Thymus (tissue), 11 donors: ENCODE results near the gene NDC80. TPM values are rescaled to one million over a fixed set of nuclear protein-coding genes. Genes with fewer than 3 reads are reported as not detected.

Experiments
- DNase-seq, 9 donors: peaks; one replicate each; pipeline ENCODE4 v3.0.0-alpha.2; 2013; ENCODE audit warnings: low spot score in 9 of 9, low read depth in 6 of 9, missing footprints in 1 of 9
- H3K27ac ChIP-seq, 2 donors: one replicate each; pipeline ENCODE4 v1.5.1; 2013; ENCODE audit warnings: control low read depth in 1 of 2, low read depth in 1 of 2, low read length in 1 of 2, mild to moderate bottlenecking in 1 of 2, moderate library complexity in 1 of 2
- H3K27me3 ChIP-seq, 2 donors: one replicate each; pipeline ENCODE4 v1.5.1; 2013; ENCODE audit warnings: low read length in 1 of 2; ENCODE audit not compliant: control insufficient read depth in 2 of 2, insufficient read depth in 1 of 2
- H3K36me3 ChIP-seq, 2 donors: one replicate each; pipeline ENCODE4 v1.5.1; 2013; ENCODE audit warnings: low read length in 1 of 2, mild to moderate bottlenecking in 1 of 2, moderate library complexity in 1 of 2; ENCODE audit not compliant: control insufficient read depth in 2 of 2, insufficient read depth in 2 of 2
- H3K4me1 ChIP-seq, 2 donors: one replicate each; pipeline ENCODE4 v1.5.1; 2013; ENCODE audit warnings: low read length in 2 of 2; ENCODE audit not compliant: control insufficient read depth in 2 of 2, insufficient read depth in 2 of 2
- H3K4me3 ChIP-seq, 2 donors: one replicate each; pipeline ENCODE4 v1.5.1; 2013; ENCODE audit warnings: low read length in 2 of 2, control low read depth in 1 of 2, mild to moderate bottlenecking in 1 of 2
- H3K9me3 ChIP-seq, 2 donors: one replicate each; pipeline ENCODE4 v1.5.1; 2013; ENCODE audit warnings: low read length in 1 of 2, mild to moderate bottlenecking in 1 of 2; ENCODE audit not compliant: control insufficient read depth in 2 of 2, insufficient read depth in 1 of 2
- WGBS: extraction: QIAGEN DNeasy Blood & Tissue Kit; methylation state at CpG from one replicate; pipeline ENCODE4 v1.1.7; 2013; 5-methylcytosine and 5-hydroxymethylcytosine counted together
- polyA plus RNA-seq: library from polyadenylated mRNA; stranded (reverse); fragments of 200-250 nt; gene quantifications from one replicate; pipeline ENCODE4 v1.2.3, GENCODE V29; 2013
- total RNA-seq: library from RNA; stranded (reverse); fragments of 120-200 nt; gene quantifications from one replicate; pipeline ENCODE4 v1.2.4, GENCODE V29; 2013
- donor health status: healthy.

NDC80 gene
- total and polyA plus RNA-seq, 2 donors, result 9.9 to 43.7 TPM

DNA sequence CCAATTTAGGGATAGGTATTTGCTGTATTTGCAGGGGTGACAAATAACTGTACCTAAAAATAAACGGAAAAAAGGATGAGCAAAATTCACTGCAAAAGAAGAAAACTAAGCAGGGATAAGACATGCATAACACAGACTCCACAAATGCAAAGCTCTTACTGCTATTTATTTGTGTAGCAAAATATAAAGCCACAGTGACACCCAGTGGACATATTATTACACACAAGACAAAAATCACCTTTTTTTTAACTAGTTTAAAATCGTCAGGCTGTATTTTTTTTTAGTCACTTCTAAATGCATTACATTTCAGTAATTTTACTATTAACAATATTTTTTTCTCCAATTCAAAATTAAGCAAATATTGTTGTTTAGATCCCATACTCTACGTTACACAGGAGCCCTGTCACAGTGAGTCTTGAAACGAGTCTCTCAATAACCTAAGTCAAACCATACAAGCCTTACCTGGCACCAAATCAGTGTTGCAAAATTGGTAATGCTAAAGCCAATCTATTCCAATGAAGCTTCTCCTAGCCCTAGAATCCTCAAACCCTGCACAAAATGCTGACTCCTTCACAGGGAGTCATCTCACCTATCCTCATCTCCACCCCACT, 23.8 kb upstream of the NDC80 start:
- Histone ChIP-seq H3K9me3 (no peaks in the 10 kb centered on the region), H3K27ac (no peak overlapping the region), H3K27me3 (no peaks in the 10 kb centered on the region), H3K36me3 (peaks cover 0 to 10% of the 10 kb centered on the region in 2 donors), H3K4me3 (no peak overlapping the region), H3K4me1 (no peaks in the 10 kb centered on the region)
- DNase-seq, result peak in 8 of 9 donors; percentile 21 to 69 (median 32)
- 73% methylated on average over 4 of the region's 4 CpGs for WGBS

DNA sequence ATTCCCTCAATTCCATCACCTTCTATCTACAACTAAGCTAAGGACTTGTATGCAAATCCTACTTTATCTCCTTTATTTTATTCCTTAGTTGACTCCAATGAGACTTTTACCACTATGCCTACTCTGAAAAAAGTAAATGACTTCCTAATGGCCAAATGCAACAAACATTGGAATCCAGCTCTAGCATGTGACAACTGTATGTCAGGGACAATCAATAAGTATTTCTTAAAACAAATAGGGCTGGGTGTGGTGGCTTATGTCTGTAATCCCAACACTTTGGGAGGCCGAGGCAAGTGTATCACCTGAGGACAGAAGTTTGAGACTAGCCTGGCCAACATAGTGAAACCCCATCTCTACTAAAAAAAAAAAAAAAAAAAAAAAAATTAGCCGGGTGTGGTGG, 21.9 kb upstream of the NDC80 start:
- DNase-seq, result no peak
- Histone ChIP-seq H3K27ac (no peak overlapping the region), H3K4me1 (no peaks in the 10 kb centered on the region), H3K36me3 (peaks cover 0 to 5% of the 10 kb centered on the region in 2 donors), H3K4me3 (no peak overlapping the region), H3K9me3 (no peaks in the 10 kb centered on the region), H3K27me3 (no peaks in the 10 kb centered on the region)
- 98% methylated on average over 2 of the region's 2 CpGs for WGBS

DNA sequence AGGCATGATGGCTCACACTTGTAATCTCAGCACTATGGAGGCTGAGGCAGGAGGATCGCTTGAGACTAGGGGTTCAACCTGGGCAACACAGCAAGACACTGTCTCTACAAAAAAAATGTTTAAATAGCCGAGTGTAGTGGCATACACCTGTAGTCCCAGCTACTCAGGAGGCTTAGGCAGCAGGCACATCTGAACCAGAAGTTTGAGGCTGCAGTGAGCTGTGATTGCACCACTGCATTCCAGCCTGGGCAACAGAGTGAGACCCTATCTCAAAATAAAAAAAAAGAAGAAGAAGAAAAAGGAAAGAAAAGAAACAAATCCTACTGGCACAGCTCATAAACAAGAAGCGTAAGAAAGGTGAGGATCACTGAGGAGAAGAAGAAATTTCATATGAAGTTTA, 19.9 kb upstream of the NDC80 start:
- Histone ChIP-seq H3K36me3 (peaks cover 0 to 5% of the 10 kb centered on the region in 2 donors), H3K27me3 (no peaks in the 10 kb centered on the region), H3K27ac (no peak overlapping the region), H3K4me1 (no peaks in the 10 kb centered on the region), H3K4me3 (no peak overlapping the region), H3K9me3 (no peaks in the 10 kb centered on the region)
- no peak for DNase-seq
- WGBS, result 82% methylated on average over 3 of the region's 3 CpGs

DNA sequence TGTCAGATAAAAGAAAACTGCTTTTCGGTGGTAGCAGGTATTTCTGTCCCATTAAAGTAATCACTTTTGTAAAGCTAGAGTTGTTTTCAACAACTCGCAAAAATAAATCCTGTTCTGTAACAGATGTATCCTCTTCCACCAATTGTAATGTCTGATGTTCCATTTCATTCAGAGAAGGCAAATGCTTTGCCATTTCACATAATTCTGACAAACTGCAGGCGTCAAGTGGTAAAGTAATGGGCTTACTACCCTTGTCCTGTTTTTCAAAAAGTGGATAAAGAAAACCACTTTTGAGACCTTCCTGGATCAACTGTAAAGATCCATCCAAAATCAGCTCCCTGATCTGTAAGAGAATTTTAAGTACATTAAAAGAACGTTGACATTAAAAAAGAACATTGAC, 16.7 kb upstream of the NDC80 start:
- H3K27ac ChIP-seq, result no peak overlapping the region
- WGBS, result 97% methylated on average over 4 of the region's 4 CpGs
- H3K4me3 ChIP-seq, result no peak overlapping the region
- H3K36me3 ChIP-seq, result peaks cover 0 to 3% of the 10 kb centered on the region in 2 donors
- H3K9me3 ChIP-seq, result no peaks in the 10 kb centered on the region
- no peaks in the 10 kb centered on the region for H3K27me3 ChIP-seq
- DNase-seq, result no peak
- H3K4me1 ChIP-seq, result no peaks in the 10 kb centered on the region

DNA sequence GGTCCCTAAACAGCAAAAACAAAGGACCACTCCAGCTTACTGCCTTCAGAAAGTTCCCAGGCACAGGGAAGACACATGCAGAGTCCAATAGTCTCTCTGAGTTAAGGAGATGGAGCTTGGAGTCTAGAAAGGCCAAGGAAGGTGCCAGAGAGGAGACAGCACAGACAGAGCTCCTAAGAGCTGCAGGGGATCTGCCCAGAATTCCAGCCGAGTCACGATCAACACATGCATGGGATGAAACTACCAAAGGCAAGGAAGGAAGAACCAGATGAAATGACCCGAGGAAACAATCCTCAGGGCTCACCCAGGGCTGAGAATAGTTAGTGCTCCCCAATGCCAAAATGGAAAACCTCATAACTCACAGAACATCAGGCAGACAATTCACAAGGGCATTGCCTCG, 15.5 kb upstream of the NDC80 start:
- 99% methylated on average over 4 of the region's 4 CpGs for WGBS
- Histone ChIP-seq H3K4me3 (no peak overlapping the region), H3K27ac (no peak overlapping the region), H3K27me3 (no peaks in the 10 kb centered on the region), H3K36me3 (peaks cover 0 to 3% of the 10 kb centered on the region in 2 donors), H3K4me1 (no peaks in the 10 kb centered on the region), H3K9me3 (no peaks in the 10 kb centered on the region)
- DNase-seq, result no peak

DNA sequence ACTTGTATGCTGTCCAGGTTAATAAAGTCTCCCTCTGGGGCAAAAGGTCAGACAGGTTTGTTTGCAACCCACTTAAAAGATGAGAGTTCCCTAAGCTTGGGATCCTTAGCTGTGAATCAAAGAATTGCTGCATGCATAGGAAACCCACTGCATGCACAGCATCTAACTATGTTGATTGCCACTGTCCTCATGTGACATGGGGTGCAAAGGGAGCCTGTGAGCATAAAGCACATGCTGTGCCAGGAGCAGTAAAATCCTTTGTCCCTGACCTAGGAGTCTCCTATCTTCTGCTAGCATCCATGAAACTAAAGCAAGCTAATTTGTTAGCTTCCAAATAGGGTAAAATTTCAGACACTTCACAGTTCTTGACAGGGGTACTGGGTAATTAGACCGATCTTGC, 13.8 kb upstream of the NDC80 start:
- no peaks in the 10 kb centered on the region for H3K9me3 ChIP-seq
- DNase-seq, result no peak
- no peaks in the 10 kb centered on the region for H3K4me1 ChIP-seq
- no peak overlapping the region for H3K4me3 ChIP-seq
- no peak overlapping the region for H3K27ac ChIP-seq
- 0% methylated on average over 1 of the region's 1 CpG for WGBS
- peaks cover 3 to 9% of the 10 kb centered on the region in 2 donors for H3K36me3 ChIP-seq
- H3K27me3 ChIP-seq, result no peaks in the 10 kb centered on the region

DNA sequence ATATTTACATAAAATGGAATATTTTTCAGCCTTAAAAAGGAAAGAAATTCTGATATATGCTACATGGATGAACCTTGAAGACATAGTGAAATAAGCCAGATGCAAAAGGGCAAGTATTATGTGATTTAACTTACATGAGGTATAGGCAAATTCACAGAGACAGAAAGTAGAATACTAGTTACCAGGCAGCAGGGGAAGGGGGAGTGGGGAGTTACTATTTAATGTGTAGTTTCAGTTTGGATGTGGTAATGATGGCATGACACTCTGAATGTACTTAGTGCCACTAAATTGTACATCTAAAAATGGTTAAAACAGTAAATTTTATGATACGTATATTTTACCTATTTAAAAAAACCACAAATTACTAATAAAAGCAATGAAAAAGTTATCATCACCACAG, 12.1 kb upstream of the NDC80 start:
- Histone ChIP-seq H3K27me3 (no peaks in the 10 kb centered on the region), H3K27ac (no peak overlapping the region), H3K4me1 (no peaks in the 10 kb centered on the region), H3K36me3 (peaks cover 6% of the 10 kb centered on the region in 2 donors), H3K4me3 (no peak overlapping the region), H3K9me3 (no peaks in the 10 kb centered on the region)
- DNase-seq, result no peak
- WGBS, result 96% methylated on average over 1 of the region's 1 CpG

DNA sequence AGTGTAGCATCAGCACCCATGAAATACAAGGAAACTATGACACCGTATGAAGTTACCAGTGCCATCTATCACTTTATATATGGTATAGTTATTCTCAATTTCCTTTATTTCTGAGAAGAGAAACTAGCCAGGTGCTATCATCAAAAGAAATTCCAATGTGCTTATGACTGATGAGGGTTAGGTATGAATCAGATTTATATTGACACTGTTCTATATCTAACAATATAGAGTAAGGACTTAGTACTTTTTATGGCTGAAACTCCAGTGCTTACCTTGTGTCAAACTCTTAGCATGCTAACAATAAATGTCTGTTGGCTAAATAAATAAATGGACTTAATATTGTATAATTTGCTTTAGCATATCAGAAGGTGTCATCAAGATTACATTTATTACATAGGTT, 7.0 kb upstream of the NDC80 start:
- peaks cover under 1% of the 10 kb centered on the region in 2 donors for H3K4me1 ChIP-seq
- DNase-seq, result no peak
- no peak overlapping the region for H3K27ac ChIP-seq
- H3K27me3 ChIP-seq, result no peaks in the 10 kb centered on the region
- H3K36me3 ChIP-seq, result peaks cover 9 to 10% of the 10 kb centered on the region in 2 donors
- H3K4me3 ChIP-seq, result no peak overlapping the region
- no peaks in the 10 kb centered on the region for H3K9me3 ChIP-seq
- WGBS, result 100% methylated on average over 1 of the region's 1 CpG

DNA sequence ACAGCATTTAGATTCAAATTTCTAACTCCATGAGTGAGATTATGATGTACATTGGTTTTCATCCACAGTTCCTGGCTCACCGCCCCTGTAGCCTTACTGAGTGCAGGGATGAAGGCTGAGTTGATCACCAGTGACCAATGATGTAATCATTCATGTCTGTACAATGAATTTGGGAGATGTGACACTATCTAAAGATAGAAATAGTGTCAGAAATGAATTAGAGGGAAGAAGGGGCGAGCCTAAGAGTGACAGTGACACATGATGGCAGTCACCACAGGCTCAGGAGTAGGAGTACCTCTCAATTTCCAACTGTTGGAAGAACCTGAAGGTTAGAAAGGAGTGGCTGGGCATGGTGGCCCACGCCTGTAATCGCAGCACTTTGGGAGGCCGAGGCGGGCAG, 3.2 kb upstream of the NDC80 start:
- Histone ChIP-seq H3K27ac (no peak overlapping the region), H3K4me1 (peaks cover 17 to 22% of the 10 kb centered on the region in 2 donors), H3K27me3 (no peaks in the 10 kb centered on the region), H3K9me3 (no peaks in the 10 kb centered on the region), H3K4me3 (no peak overlapping the region), H3K36me3 (peaks cover 5% of the 10 kb centered on the region in 2 donors)
- no peak for DNase-seq
- 80% methylated on average over 6 of the region's 6 CpGs for WGBS
